SIG-M5 treated with dmso at 0.1 percent for 504 hours (cell line): ENCODE measurements around the gene KIAA1671.

Experiments
- DNase-seq: peaks from one replicate; lab custom pipeline; 2025; ENCODE audit not compliant: unreplicated experiment; lab: John Stamatoyannopoulos, UW

Gene KIAA1671

GRCh38 chr22:24950272-24950902, 2.1 kb upstream of the KIAA1671 start:
- DNase-seq: no peak

- DNase-seq: no peak
Measured at GRCh38 chr22:24952837-24953383, 394 bp downstream of the KIAA1671 start.

- no peak for DNase-seq
Measured at GRCh38 chr22:24953384-24954113, 1.0 kb downstream of the KIAA1671 start.

- DNase-seq: no peak
Measured at GRCh38 chr22:24954114-24954463, 1.6 kb downstream of the KIAA1671 start.

GRCh38 chr22:24954856-24955255, 2.3 kb downstream of the KIAA1671 start:
- DNase-seq: no peak

GRCh38 chr22:24957043-24957442, 4.5 kb downstream of the KIAA1671 start:
- DNase-seq: no peak

- no peak for DNase-seq
Measured at GRCh38 chr22:24961217-24961844, 8.8 kb downstream of the KIAA1671 start.

- no peak for DNase-seq
Measured at GRCh38 chr22:24962094-24962493, 9.6 kb downstream of the KIAA1671 start.

- no peak for DNase-seq
Measured at GRCh38 chr22:24962835-24963234, 10.3 kb downstream of the KIAA1671 start.

GRCh38 chr22:24964441-24964840, 11.9 kb downstream of the KIAA1671 start:
- no peak for DNase-seq

- no peak for DNase-seq
Measured at GRCh38 chr22:24965822-24966626, 13.5 kb downstream of the KIAA1671 start.

GRCh38 chr22:24968066-24968561, 15.6 kb downstream of the KIAA1671 start:
- no peak for DNase-seq

GRCh38 chr22:24969560-24970301, 17.2 kb downstream of the KIAA1671 start:
- DNase-seq: no peak

- no peak for DNase-seq
Measured at GRCh38 chr22:24972369-24972768, 19.9 kb downstream of the KIAA1671 start.

GRCh38 chr22:24973872-24974271, 21.4 kb downstream of the KIAA1671 start:
- no peak for DNase-seq

- no peak for DNase-seq
Measured at GRCh38 chr22:24975125-24975640, 22.7 kb downstream of the KIAA1671 start.

GRCh38 chr22:24975813-24976341, 23.4 kb downstream of the KIAA1671 start:
- no peak for DNase-seq

GRCh38 chr22:24976442-24977218, 24.1 kb downstream of the KIAA1671 start:
- DNase-seq: no peak
